GM12878 (cell line): ENCODE measurements around the gene CLTRN.

ENCODE experiments used
- CBX3 ChIP-seq: fragments of 200-600 bp; sonication (generic); IDR thresholded peaks from 2 replicates; pipeline ENCODE4 v1.6.1; 2016; ENCODE audit warnings: low read depth, borderline replicate concordance
- EZH2 ChIP-seq: IDR thresholded peaks from 2 replicates; pipeline ENCODE4 v1.6.1; 2012; ENCODE audit warnings: low read depth, mild to moderate bottlenecking, control low read depth, inconsistent platforms, low read length, borderline replicate concordance; ENCODE audit not compliant: control insufficient read depth
- JUND ChIP-seq: IDR thresholded peaks from 2 replicates; pipeline ENCODE4 v1.6.1; 2012; ENCODE audit warnings: low read depth, mild to moderate bottlenecking, low read length, improper control_type of control experiment, moderate library complexity
- KDM1A ChIP-seq: fragments of 200-600 bp; sonication (generic); IDR thresholded peaks from 2 replicates; pipeline ENCODE4 v1.6.1; 2016; ENCODE audit warnings: borderline replicate concordance
- MAX ChIP-seq: IDR thresholded peaks from 2 replicates; pipeline ENCODE4 v1.6.1; 2012; ENCODE audit warnings: low read depth, low read length, improper control_type of control experiment
- MTA3 ChIP-seq: IDR thresholded peaks from 2 replicates; pipeline ENCODE4 v1.6.1; 2012; ENCODE audit warnings: low read length, inconsistent platforms, borderline replicate concordance
- MXI1 ChIP-seq: fragments of 150-350 bp; IDR thresholded peaks from 2 replicates; pipeline ENCODE4 v1.6.1; 2011; ENCODE audit warnings: low read depth, mild to moderate bottlenecking, inconsistent platforms, low read length, improper control_type of control experiment
- NBN ChIP-seq: fragments of 450-650 bp; IDR thresholded peaks from 2 replicates; pipeline ENCODE4 v1.6.1; 2016
- PKNOX1 ChIP-seq: fragments of 450-650 bp; IDR thresholded peaks from 2 replicates; pipeline ENCODE4 v1.6.1; 2016; ENCODE audit warnings: mild to moderate bottlenecking
- RAD51 ChIP-seq: fragments of 450-650 bp; IDR thresholded peaks from 2 replicates; pipeline ENCODE4 v1.6.1; 2016; ENCODE audit warnings: moderate library complexity, mild to moderate bottlenecking, inconsistent platforms
- RCOR1 ChIP-seq: conservative IDR thresholded peaks from 2 replicates; pipeline ENCODE4 v1.6.1; 2012; ENCODE audit warnings: low read depth, low read length, improper control_type of control experiment
- SP1 ChIP-seq: IDR thresholded peaks from one replicate; pipeline ENCODE4 v1.6.1; 2011; ENCODE audit warnings: low read depth, low read length
- SUZ12 ChIP-seq: fragments of 200-600 bp; sonication (generic); IDR thresholded peaks from one replicate; pipeline ENCODE4 v1.6.1; 2018; ENCODE audit warnings: antibody characterized with exemption, mild to moderate bottlenecking; ENCODE audit not compliant: unreplicated experiment
- TF ChIP-seq, protein P1 (sequence below), 3 experiments: IDR thresholded peaks in 2 of 3; conservative IDR thresholded peaks in 1 of 3; 2 replicates each; pipeline ENCODE4 v1.5.1; 2011; ENCODE audit warnings: low read depth in 3 of 3, low read length in 3 of 3, mild to moderate bottlenecking in 3 of 3, control low read depth in 2 of 3, moderate library complexity in 2 of 3, inconsistent platforms in 1 of 3, mixed read lengths in 1 of 3; ENCODE audit not compliant: control insufficient read depth in 2 of 3, insufficient read depth in 1 of 3; ENCODE audit errors: extremely low read depth in 1 of 3

- TF ChIP-seq EZH2, result no peak
- TF ChIP-seq MAX, result no peak
- TF ChIP-seq, protein P1, sequence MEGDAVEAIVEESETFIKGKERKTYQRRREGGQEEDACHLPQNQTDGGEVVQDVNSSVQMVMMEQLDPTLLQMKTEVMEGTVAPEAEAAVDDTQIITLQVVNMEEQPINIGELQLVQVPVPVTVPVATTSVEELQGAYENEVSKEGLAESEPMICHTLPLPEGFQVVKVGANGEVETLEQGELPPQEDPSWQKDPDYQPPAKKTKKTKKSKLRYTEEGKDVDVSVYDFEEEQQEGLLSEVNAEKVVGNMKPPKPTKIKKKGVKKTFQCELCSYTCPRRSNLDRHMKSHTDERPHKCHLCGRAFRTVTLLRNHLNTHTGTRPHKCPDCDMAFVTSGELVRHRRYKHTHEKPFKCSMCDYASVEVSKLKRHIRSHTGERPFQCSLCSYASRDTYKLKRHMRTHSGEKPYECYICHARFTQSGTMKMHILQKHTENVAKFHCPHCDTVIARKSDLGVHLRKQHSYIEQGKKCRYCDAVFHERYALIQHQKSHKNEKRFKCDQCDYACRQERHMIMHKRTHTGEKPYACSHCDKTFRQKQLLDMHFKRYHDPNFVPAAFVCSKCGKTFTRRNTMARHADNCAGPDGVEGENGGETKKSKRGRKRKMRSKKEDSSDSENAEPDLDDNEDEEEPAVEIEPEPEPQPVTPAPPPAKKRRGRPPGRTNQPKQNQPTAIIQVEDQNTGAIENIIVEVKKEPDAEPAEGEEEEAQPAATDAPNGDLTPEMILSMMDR (IDR thresholded peaks at IDR 0.05 in 2 of 3, conservative IDR thresholded peaks at IDR 0.05 in 1 of 3; ENCODE audit: control insufficient read depth in 2 of 3, extremely low read depth in 1 of 3, insufficient read depth in 1 of 3, low read depth in 3 of 3, low read length in 3 of 3), result no peak
- TF ChIP-seq RCOR1, result no peak
- no peak for TF ChIP-seq NBN
- no peak for TF ChIP-seq JUND
- no peak for TF ChIP-seq SP1
- no peak for TF ChIP-seq MXI1
- TF ChIP-seq RAD51, result no peak
- TF ChIP-seq PKNOX1, result no peak
- no peak for TF ChIP-seq KDM1A
- no peak for TF ChIP-seq MTA3
- TF ChIP-seq SUZ12, result no peak
- TF ChIP-seq CBX3, result no peak
Observed at GRCh38 chrX:15664487-15665444, at the start of gene CLTRN.
